Liver (tissue), 3 donors: ENCODE data around the gene WNK1.

Source experiments
- FOXA1 ChIP-seq: IDR thresholded peaks from 2 replicates; pipeline ENCODE4 v1.6.1; 2016; ENCODE audit warnings: antibody characterized with exemption
- GABPA ChIP-seq, 2 donors: IDR thresholded peaks in 1 of 2; conservative IDR thresholded peaks in 1 of 2; 2 replicates each; pipeline ENCODE4 v1.6.1; 2016; ENCODE audit warnings: antibody characterized with exemption in 2 of 2, mild to moderate bottlenecking in 1 of 2, moderate library complexity in 1 of 2
- HNF4A ChIP-seq, 2 donors: conservative IDR thresholded peaks; 2 replicates each; pipeline ENCODE4 v1.6.1; 2016; ENCODE audit warnings: antibody characterized with exemption in 2 of 2, mild to moderate bottlenecking in 2 of 2
- JUND ChIP-seq, 2 donors: IDR thresholded peaks; 2 replicates each; pipeline ENCODE4 v1.6.1; 2016; ENCODE audit warnings: antibody characterized with exemption in 2 of 2
- RAD21 ChIP-seq, 2 donors: IDR thresholded peaks; 2 replicates each; pipeline ENCODE4 v1.6.1; 2016; ENCODE audit warnings: antibody characterized with exemption in 2 of 2, mild to moderate bottlenecking in 2 of 2
- SP1 ChIP-seq: IDR thresholded peaks from 2 replicates; pipeline ENCODE4 v1.6.1; 2018; ENCODE audit warnings: antibody characterized with exemption, mild to moderate bottlenecking
- TAF1 ChIP-seq: conservative IDR thresholded peaks from 2 replicates; pipeline ENCODE4 v1.6.1; 2016; ENCODE audit warnings: antibody characterized with exemption, mild to moderate bottlenecking
- TF ChIP-seq, protein P1 (sequence below): fragments of 150-350 bp; IDR thresholded peaks from 2 replicates; pipeline ENCODE4 v1.5.1; 2017; ENCODE audit warnings: improper control_type of control experiment, low read depth, low read length; ENCODE audit not compliant: missing input control
- TF ChIP-seq, protein P2 (sequence below): IDR thresholded peaks from 2 replicates; pipeline ENCODE4 v1.6.1; 2016; ENCODE audit warnings: antibody characterized with exemption
- TF ChIP-seq, protein P3 (sequence below): IDR thresholded peaks from 2 replicates; pipeline ENCODE4 v1.6.1; 2016; ENCODE audit warnings: antibody characterized with exemption
- TF ChIP-seq, protein P4 (sequence below): IDR thresholded peaks from 2 replicates; pipeline ENCODE4 v1.6.1; 2016; ENCODE audit warnings: antibody characterized with exemption, mild to moderate bottlenecking
- TF ChIP-seq, protein P5 (sequence below): IDR thresholded peaks from 2 replicates; pipeline ENCODE4 v1.6.1; 2016; ENCODE audit warnings: antibody characterized with exemption
- donor health status: healthy.
- donor health status: healthy.

DNA sequence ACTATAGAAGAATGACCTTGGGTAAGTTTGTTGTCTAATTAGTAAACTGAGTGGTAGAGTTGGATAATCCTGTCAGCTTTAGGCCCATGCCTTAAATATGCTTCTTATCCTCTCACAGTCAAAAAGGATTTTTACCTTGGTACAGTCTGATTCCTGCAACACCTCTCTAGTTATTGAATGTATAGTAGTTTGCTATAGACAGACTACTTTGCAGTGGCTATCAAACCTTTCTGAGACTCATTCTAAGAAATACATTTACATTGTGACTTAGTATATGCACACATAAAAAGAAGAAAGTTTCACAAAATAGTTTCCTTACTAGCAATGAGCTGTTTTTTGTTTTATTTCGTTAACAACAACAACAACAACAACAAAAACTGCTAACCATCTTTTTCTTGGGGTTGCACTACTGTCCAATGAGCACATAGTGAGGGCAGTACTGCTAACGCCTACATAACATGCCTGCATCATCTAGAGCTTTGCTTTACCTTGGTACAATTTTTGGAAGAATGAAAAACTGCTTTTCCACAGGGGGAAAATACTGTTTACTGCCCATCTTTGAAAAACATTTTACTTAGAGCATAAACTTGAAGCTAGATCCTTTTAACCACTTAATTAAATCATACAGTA is 28.5 kb downstream of the WNK1 start:
- TF ChIP-seq, protein P1, sequence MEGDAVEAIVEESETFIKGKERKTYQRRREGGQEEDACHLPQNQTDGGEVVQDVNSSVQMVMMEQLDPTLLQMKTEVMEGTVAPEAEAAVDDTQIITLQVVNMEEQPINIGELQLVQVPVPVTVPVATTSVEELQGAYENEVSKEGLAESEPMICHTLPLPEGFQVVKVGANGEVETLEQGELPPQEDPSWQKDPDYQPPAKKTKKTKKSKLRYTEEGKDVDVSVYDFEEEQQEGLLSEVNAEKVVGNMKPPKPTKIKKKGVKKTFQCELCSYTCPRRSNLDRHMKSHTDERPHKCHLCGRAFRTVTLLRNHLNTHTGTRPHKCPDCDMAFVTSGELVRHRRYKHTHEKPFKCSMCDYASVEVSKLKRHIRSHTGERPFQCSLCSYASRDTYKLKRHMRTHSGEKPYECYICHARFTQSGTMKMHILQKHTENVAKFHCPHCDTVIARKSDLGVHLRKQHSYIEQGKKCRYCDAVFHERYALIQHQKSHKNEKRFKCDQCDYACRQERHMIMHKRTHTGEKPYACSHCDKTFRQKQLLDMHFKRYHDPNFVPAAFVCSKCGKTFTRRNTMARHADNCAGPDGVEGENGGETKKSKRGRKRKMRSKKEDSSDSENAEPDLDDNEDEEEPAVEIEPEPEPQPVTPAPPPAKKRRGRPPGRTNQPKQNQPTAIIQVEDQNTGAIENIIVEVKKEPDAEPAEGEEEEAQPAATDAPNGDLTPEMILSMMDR = no peak
- TF ChIP-seq, protein P2, sequence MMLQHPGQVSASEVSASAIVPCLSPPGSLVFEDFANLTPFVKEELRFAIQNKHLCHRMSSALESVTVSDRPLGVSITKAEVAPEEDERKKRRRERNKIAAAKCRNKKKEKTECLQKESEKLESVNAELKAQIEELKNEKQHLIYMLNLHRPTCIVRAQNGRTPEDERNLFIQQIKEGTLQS = no peak
- TF ChIP-seq JUND (IDR thresholded peaks at IDR 0.05) (no peak), TAF1 (no peak), HNF4A (conservative IDR thresholded peaks at IDR 0.05) (no peak), FOXA1 (no peak), GABPA (IDR thresholded peaks at IDR 0.05 in 1 of 2, conservative IDR thresholded peaks at IDR 0.05 in 1 of 2) (no peak), SP1 (no peak), RAD21 (IDR thresholded peaks at IDR 0.05) (no peak)
- TF ChIP-seq, protein P3, sequence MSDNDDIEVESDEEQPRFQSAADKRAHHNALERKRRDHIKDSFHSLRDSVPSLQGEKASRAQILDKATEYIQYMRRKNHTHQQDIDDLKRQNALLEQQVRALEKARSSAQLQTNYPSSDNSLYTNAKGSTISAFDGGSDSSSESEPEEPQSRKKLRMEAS = no peak
- TF ChIP-seq, protein P4, sequence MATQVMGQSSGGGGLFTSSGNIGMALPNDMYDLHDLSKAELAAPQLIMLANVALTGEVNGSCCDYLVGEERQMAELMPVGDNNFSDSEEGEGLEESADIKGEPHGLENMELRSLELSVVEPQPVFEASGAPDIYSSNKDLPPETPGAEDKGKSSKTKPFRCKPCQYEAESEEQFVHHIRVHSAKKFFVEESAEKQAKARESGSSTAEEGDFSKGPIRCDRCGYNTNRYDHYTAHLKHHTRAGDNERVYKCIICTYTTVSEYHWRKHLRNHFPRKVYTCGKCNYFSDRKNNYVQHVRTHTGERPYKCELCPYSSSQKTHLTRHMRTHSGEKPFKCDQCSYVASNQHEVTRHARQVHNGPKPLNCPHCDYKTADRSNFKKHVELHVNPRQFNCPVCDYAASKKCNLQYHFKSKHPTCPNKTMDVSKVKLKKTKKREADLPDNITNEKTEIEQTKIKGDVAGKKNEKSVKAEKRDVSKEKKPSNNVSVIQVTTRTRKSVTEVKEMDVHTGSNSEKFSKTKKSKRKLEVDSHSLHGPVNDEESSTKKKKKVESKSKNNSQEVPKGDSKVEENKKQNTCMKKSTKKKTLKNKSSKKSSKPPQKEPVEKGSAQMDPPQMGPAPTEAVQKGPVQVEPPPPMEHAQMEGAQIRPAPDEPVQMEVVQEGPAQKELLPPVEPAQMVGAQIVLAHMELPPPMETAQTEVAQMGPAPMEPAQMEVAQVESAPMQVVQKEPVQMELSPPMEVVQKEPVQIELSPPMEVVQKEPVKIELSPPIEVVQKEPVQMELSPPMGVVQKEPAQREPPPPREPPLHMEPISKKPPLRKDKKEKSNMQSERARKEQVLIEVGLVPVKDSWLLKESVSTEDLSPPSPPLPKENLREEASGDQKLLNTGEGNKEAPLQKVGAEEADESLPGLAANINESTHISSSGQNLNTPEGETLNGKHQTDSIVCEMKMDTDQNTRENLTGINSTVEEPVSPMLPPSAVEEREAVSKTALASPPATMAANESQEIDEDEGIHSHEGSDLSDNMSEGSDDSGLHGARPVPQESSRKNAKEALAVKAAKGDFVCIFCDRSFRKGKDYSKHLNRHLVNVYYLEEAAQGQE = no peak
- TF ChIP-seq, protein P5, sequence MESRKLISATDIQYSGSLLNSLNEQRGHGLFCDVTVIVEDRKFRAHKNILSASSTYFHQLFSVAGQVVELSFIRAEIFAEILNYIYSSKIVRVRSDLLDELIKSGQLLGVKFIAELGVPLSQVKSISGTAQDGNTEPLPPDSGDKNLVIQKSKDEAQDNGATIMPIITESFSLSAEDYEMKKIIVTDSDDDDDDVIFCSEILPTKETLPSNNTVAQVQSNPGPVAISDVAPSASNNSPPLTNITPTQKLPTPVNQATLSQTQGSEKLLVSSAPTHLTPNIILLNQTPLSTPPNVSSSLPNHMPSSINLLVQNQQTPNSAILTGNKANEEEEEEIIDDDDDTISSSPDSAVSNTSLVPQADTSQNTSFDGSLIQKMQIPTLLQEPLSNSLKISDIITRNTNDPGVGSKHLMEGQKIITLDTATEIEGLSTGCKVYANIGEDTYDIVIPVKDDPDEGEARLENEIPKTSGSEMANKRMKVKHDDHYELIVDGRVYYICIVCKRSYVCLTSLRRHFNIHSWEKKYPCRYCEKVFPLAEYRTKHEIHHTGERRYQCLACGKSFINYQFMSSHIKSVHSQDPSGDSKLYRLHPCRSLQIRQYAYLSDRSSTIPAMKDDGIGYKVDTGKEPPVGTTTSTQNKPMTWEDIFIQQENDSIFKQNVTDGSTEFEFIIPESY = no peak
